ENCODE results near the gene CXCR3.

- TF ChIP-seq CTCF (IDR thresholded peaks at IDR 0.05): no peak
- TF ChIP-seq POLR2A (IDR thresholded peaks at IDR 0.05): no peak
These were observed 1.4 kb downstream of the CXCR3 start for GRCh38 chrX:71616672-71617529.
